GM12801 (cell line): ENCODE results near the gene KDM4B.

Experiments
- CTCF ChIP-seq: IDR thresholded peaks from one replicate; pipeline ENCODE4 v1.5.1; 2011; ENCODE audit warnings: control low read depth; ENCODE audit not compliant: insufficient read length; ENCODE audit errors: extremely low read depth

Gene KDM4B

GRCh38 chr19:5108123-5108596 is 139.2 kb downstream of the KDM4B start:
- no peak for TF ChIP-seq CTCF

- no peak for TF ChIP-seq CTCF
Measured at GRCh38 chr19:5108866-5109265, 140.0 kb downstream of the KDM4B start.

- TF ChIP-seq CTCF: no peak
Measured at GRCh38 chr19:5109560-5109959, 140.6 kb downstream of the KDM4B start.

GRCh38 chr19:5110546-5110945 is 141.6 kb downstream of the KDM4B start:
- TF ChIP-seq CTCF: no peak

GRCh38 chr19:5111051-5111450 is 142.1 kb downstream of the KDM4B start:
- no peak for TF ChIP-seq CTCF

GRCh38 chr19:5112175-5112574 is 143.3 kb downstream of the KDM4B start:
- no peak for TF ChIP-seq CTCF

GRCh38 chr19:5112681-5113575 is 144.0 kb downstream of the KDM4B start:
- no peak for TF ChIP-seq CTCF
